PC-3 (cell line): ENCODE measurements around the gene SBSN. TPM values are rescaled to one million over a fixed set of nuclear protein-coding genes. Genes with fewer than 3 reads are reported as not detected.

Experiments used
- ATAC-seq: fragments of 200-7000 bp; cut with Tn5 transposase; 2 replicates; pipeline ENCODE4 v1.9.1; 2020; ENCODE audit warnings: mild to moderate bottlenecking, moderate library complexity
- BruUV-seq: library from RNA; stranded (reverse); fragments of 400-500 nt; replicated peaks from 2 replicates; lab custom pipeline; 2021; lab: Mats Ljungman, UMichigan
- CTCF ChIA-PET: fragments of 300-600 bp; sonication (Branson Sonifier 250); formaldehyde crosslinking; loops from one replicate; lab custom pipeline; 2022; ENCODE audit warnings: antibody characterized with exemption; lab: Charles Lee
- POLR2A ChIA-PET: fragments of 300-600 bp; sonication (Branson Sonifier 250); formaldehyde crosslinking; loops from one replicate; lab custom pipeline; 2022; ENCODE audit warnings: antibody characterized with exemption; ENCODE audit not compliant: unreplicated experiment; lab: Charles Lee
- DNase-seq: peaks from one replicate; pipeline ENCODE4 v3.0.0-alpha.2; 2015
- H2AFZ ChIP-seq: fragments of 300-600 bp; sonication (generic); 2 replicates; pipeline ENCODE4 v1.6.0; 2016; ENCODE audit warnings: antibody characterized with exemption, low read length
- H3F3A ChIP-seq: fragments of 300-600 bp; sonication (generic); one replicate; pipeline ENCODE4 v1.6.0; 2017; ENCODE audit warnings: antibody characterized with exemption, low read length, control low read depth, mild to moderate bottlenecking; ENCODE audit not compliant: unreplicated experiment
- H3K27ac ChIP-seq: fragments of 300-600 bp; sonication (generic); 2 replicates; pipeline ENCODE4 v1.5.1; 2016; ENCODE audit warnings: mild to moderate bottlenecking, low read length
- H3K27me3 ChIP-seq: fragments of 300-600 bp; sonication (generic); 2 replicates; pipeline ENCODE4 v1.6.1; 2016; ENCODE audit warnings: low read length, mixed read lengths
- H3K36me3 ChIP-seq: fragments of 300-600 bp; sonication (generic); 2 replicates; pipeline ENCODE4 v1.6.1; 2016; ENCODE audit warnings: low read depth, mixed run types, low read length, mixed read lengths
- H3K4me1 ChIP-seq: fragments of 300-600 bp; sonication (generic); 2 replicates; pipeline ENCODE4 v1.5.1; 2016; ENCODE audit warnings: low read length; ENCODE audit not compliant: insufficient read depth
- H3K4me2 ChIP-seq: fragments of 300-600 bp; sonication (generic); 2 replicates; pipeline ENCODE4 v1.6.0; 2016; ENCODE audit warnings: low read length
- H3K4me3 ChIP-seq: fragments of 300-600 bp; sonication (generic); 2 replicates; pipeline ENCODE4 v1.5.1; 2016; ENCODE audit warnings: mild to moderate bottlenecking, low read length, mixed read lengths
- H3K79me2 ChIP-seq: fragments of 300-600 bp; sonication (generic); 2 replicates; pipeline ENCODE4 v1.6.1; 2017; ENCODE audit warnings: low read length, mixed read lengths
- H3K9ac ChIP-seq: fragments of 300-600 bp; sonication (generic); 2 replicates; pipeline ENCODE4 v1.6.0; 2016; ENCODE audit warnings: mild to moderate bottlenecking, low read length
- H3K9me2 ChIP-seq: fragments of 300-600 bp; sonication (generic); replicated peaks from 2 replicates; pipeline ENCODE4 v1.6.1; 2016; ENCODE audit warnings: mixed run types, low read length, mixed read lengths
- H3K9me3 ChIP-seq: fragments of 300-600 bp; sonication (generic); 2 replicates; pipeline ENCODE4 v1.6.1; 2016; ENCODE audit warnings: low read length, mixed read lengths
- H4K20me1 ChIP-seq: fragments of 300-600 bp; sonication (generic); 2 replicates; pipeline ENCODE4 v1.6.1; 2016; ENCODE audit warnings: low read length, mixed read lengths
- CTCF ChIP-seq: fragments of 300-600 bp; sonication (generic); conservative IDR thresholded peaks from 2 replicates; pipeline ENCODE4 v1.5.1; 2017; ENCODE audit warnings: antibody characterized with exemption, low read depth, mild to moderate bottlenecking, low read length
- EZH2 ChIP-seq: fragments of 300-600 bp; sonication (generic); IDR thresholded peaks from one replicate; pipeline ENCODE4 v1.6.1; 2017; ENCODE audit warnings: antibody characterized with exemption, mild to moderate bottlenecking, low read length; ENCODE audit not compliant: unreplicated experiment
- EZH2phosphoT487 ChIP-seq: fragments of 300-600 bp; sonication (generic); IDR thresholded peaks from 2 replicates; pipeline ENCODE4 v1.6.1; 2018; ENCODE audit warnings: mild to moderate bottlenecking, antibody characterized with exemption, low read length, borderline replicate concordance
- intact Hi-C: fragments of 100-400 bp; cut with micrococcal nuclease; formaldehyde crosslinking; loops from 2 replicates; pipeline ENCODE4 v1.9.0; 2023
- total RNA-seq: library from RNA; depleted of rRNA; stranded (reverse); fragments of >200 nt; gene quantifications from 2 replicates; pipeline ENCODE4 v1.2.3, GENCODE V29; 2014

SBSN gene
- total RNA-seq, 1 experiment from 2014 or later = 0.26 TPM

- POLR2A ChIA-PET = no interaction called here
Observed at GRCh38 chr19:35551091-35551810, 23.1 kb upstream of the SBSN start.

GRCh38 chr19:35549879-35550523 is 21.9 kb upstream of the SBSN start:
- H3K4me1 ChIP-seq = peaks cover 12% of the 10 kb centered on the region
- H3K79me2 ChIP-seq = peaks cover 26% of the 10 kb centered on the region
- TF ChIP-seq CTCF = no peak
- TF ChIP-seq EZH2phosphoT487 = no peak
- no peak for TF ChIP-seq EZH2
- no peak overlapping the region for H3K27ac ChIP-seq
- ChIA-PET POLR2A (no interaction called here), CTCF (no interaction called here)
- intact Hi-C loops = loop anchor here (2.0 to 5.0 kb wide), 2 partner anchors 55 to 167 kb away; partner anchors contain the start of gene KMT2B
- H3K9ac ChIP-seq = no peak overlapping the region
- H3K4me2 ChIP-seq = no peak overlapping the region
- H3F3A ChIP-seq = no peaks in the 10 kb centered on the region
- no peak overlapping the region for H2AFZ ChIP-seq
- H3K9me2 ChIP-seq = no peaks in the 10 kb centered on the region
- no peaks in the 10 kb centered on the region for H3K36me3 ChIP-seq
- no peaks in the 10 kb centered on the region for H4K20me1 ChIP-seq
- DNase-seq (no peak), ATAC-seq (no peak)
- H3K9me3 ChIP-seq = no peaks in the 10 kb centered on the region
- no peak overlapping the region for H3K4me3 ChIP-seq
- BruUV-seq = no TSS peak
- H3K27me3 ChIP-seq = no peaks in the 10 kb centered on the region

More at GRCh38 chr19:35551091-35551810, 23.1 kb upstream of the SBSN start:
- CTCF ChIA-PET = no interaction called here
- H3K36me3 ChIP-seq = no peaks in the 10 kb centered on the region
- H4K20me1 ChIP-seq = no peaks in the 10 kb centered on the region
- peaks cover 11% of the 10 kb centered on the region for H3K4me1 ChIP-seq
- H3K9ac ChIP-seq = no peak overlapping the region
- no peak overlapping the region for H3K27ac ChIP-seq
- no peak for TF ChIP-seq EZH2
- no peak for TF ChIP-seq EZH2phosphoT487
- TF ChIP-seq CTCF = no peak
- H3F3A ChIP-seq = no peaks in the 10 kb centered on the region
- H3K4me3 ChIP-seq = no peak overlapping the region
- no TSS peak for BruUV-seq
- no peaks in the 10 kb centered on the region for H3K27me3 ChIP-seq
- H3K4me2 ChIP-seq = no peak overlapping the region
- H3K9me3 ChIP-seq = no peaks in the 10 kb centered on the region
- DNase-seq (no peak), ATAC-seq (no peak)
- no peak overlapping the region for H2AFZ ChIP-seq
- no peaks in the 10 kb centered on the region for H3K9me2 ChIP-seq
- peaks cover 15% of the 10 kb centered on the region for H3K79me2 ChIP-seq
- intact Hi-C loops = no loop called here
